Activated effector memory CD4-positive, alpha-beta T cell treated with Interleukin-2 at 50 U/mL for 16 hours (primary cell): Measurements from ENCODE around the gene GPR108.

ENCODE experiments used
- DNase-seq: peaks from one replicate; pipeline ENCODE4 v3.0.0-alpha.2; 2020

Gene GPR108

GRCh38 chr19:6700586-6701316 lies 36.6 kb downstream of the GPR108 start:
- DNase-seq = no peak

GRCh38 chr19:6699935-6700334 lies 37.4 kb downstream of the GPR108 start:
- DNase-seq = no peak

GRCh38 chr19:6697291-6697690 lies 40.1 kb downstream of the GPR108 start:
- no peak for DNase-seq

- no peak for DNase-seq
Observed at GRCh38 chr19:6696239-6696820, 41.0 kb downstream of the GPR108 start.

- no peak for DNase-seq
Observed at GRCh38 chr19:6694147-6694815, 43.1 kb downstream of the GPR108 start.

- DNase-seq = no peak
Observed at GRCh38 chr19:6693681-6694080, 43.7 kb downstream of the GPR108 start.

- no peak for DNase-seq
Observed at GRCh38 chr19:6693056-6693471, 44.3 kb downstream of the GPR108 start.

- DNase-seq = no peak
Observed at GRCh38 chr19:6692027-6692426, 45.4 kb downstream of the GPR108 start.

GRCh38 chr19:6691342-6691741 lies 46.0 kb downstream of the GPR108 start:
- no peak for DNase-seq

GRCh38 chr19:6690160-6690885 lies 47.1 kb downstream of the GPR108 start:
- DNase-seq = no peak

GRCh38 chr19:6687114-6687513 lies 50.3 kb downstream of the GPR108 start:
- DNase-seq = no peak

GRCh38 chr19:6686628-6686975 lies 50.8 kb downstream of the GPR108 start:
- no peak for DNase-seq

- DNase-seq = no peak
Observed at GRCh38 chr19:6685962-6686627, 51.3 kb downstream of the GPR108 start.

- no peak for DNase-seq
Observed at GRCh38 chr19:6685482-6685881, 51.9 kb downstream of the GPR108 start.

GRCh38 chr19:6683971-6684370 lies 53.4 kb downstream of the GPR108 start:
- no peak for DNase-seq

- no peak for DNase-seq
Observed at GRCh38 chr19:6682607-6683128, 54.7 kb downstream of the GPR108 start.

- DNase-seq = no peak
Observed at GRCh38 chr19:6680141-6680540, 57.2 kb downstream of the GPR108 start.
